GM10248 (cell line): ENCODE measurements around the gene ARHGEF6.

Experiments used
- CTCF ChIA-PET: fragments of 300-600 bp; sonication (Branson Sonifier 250); formaldehyde crosslinking; extraction: SDS; loops from one replicate; lab custom pipeline; 2021; ENCODE audit warnings: antibody characterized with exemption; lab: Yijun Ruan, JAX
- POLR2A ChIA-PET: fragments of 350-650 bp; sonication (Branson Sonifier 250); formaldehyde crosslinking; extraction: SDS; loops from one replicate; lab custom pipeline; 2020; ENCODE audit warnings: antibody characterized with exemption; lab: Yijun Ruan, JAX
- DNase-seq: peaks from one replicate; pipeline ENCODE4 v3.0.0; 2012; ENCODE audit errors: extremely low spot score
- TF ChIP-seq, protein P1 (sequence below): IDR thresholded peaks from 2 replicates; pipeline ENCODE4 v1.5.1; 2012; ENCODE audit warnings: mild to moderate bottlenecking, low read depth; ENCODE audit errors: extremely low read depth, missing control alignments, control extremely low read depth

The ARHGEF6 gene

DNA sequence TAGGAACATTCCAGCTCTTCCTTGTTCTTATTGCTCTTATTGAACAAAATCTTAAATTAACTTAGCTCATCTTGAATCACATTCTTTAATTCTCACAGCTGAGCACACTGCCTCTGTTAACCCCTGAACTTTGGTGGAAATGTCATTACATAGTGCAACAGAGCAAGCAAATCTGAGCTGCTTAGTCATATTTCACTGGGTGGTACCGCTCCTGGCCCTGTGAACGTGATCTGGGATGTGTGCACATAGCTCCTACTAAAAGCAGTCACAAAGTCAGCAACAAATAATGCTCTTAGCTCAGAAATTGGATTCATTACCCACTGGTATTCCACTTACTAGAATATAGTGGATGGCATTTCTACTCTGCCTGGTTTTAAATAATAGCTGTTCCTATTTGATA is 27.9 kb downstream of the ARHGEF6 start:
- ChIA-PET POLR2A (no interaction called here), CTCF (interaction anchor here (1.0 to 1.5 kb wide), 6 partner anchors 8 to 58 kb away, joined by 3 to 4 read pairs (median 3); no protein-coding TSS in a partner anchor)
- no peak for DNase-seq
- TF ChIP-seq, protein P1, sequence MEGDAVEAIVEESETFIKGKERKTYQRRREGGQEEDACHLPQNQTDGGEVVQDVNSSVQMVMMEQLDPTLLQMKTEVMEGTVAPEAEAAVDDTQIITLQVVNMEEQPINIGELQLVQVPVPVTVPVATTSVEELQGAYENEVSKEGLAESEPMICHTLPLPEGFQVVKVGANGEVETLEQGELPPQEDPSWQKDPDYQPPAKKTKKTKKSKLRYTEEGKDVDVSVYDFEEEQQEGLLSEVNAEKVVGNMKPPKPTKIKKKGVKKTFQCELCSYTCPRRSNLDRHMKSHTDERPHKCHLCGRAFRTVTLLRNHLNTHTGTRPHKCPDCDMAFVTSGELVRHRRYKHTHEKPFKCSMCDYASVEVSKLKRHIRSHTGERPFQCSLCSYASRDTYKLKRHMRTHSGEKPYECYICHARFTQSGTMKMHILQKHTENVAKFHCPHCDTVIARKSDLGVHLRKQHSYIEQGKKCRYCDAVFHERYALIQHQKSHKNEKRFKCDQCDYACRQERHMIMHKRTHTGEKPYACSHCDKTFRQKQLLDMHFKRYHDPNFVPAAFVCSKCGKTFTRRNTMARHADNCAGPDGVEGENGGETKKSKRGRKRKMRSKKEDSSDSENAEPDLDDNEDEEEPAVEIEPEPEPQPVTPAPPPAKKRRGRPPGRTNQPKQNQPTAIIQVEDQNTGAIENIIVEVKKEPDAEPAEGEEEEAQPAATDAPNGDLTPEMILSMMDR = no peak

DNA sequence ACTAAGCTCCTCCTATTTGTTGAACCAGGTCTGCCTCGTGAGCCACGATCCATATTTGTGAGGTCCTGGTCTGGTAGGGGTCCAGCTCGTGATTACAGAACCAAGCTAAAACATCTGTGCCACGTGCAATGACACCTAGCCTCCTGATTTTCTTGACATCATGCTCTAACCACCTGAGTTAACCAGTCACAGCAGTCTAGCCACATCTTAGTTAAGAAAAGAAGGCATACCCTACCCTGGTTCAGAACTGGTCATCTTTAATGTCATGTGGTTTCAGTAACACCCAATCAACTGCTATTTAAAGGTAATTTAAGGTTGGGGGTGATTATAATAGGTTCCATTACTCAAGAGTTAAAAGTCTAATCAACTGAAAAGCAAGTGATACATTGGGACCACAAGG is 28.4 kb downstream of the ARHGEF6 start:
- TF ChIP-seq, protein P1 = no peak
- POLR2A ChIA-PET = no interaction called here
- CTCF ChIA-PET = interaction anchor here (1.0 to 1.5 kb wide), 6 partner anchors 9 to 58 kb away, joined by 3 to 4 read pairs (median 3); no protein-coding TSS in a partner anchor
- DNase-seq = no peak

DNA sequence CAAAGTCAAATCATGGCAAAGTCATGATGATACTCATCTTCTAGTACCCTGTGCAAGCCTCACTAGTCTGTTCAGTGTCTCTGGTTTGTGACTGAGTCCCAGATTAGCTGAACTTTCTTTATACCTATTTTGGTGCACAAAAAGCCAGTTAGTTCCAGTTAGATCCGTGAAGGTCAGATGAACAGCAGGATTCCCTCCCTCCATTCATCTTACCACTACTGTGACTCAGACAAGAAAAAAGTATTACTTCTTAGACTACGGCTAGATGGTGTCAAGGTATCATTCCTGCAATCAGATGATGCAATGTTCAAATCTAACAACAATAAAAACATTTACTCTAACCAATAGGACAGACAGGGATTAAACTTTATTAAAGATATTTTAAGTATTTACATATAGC is 30.4 kb downstream of the ARHGEF6 start:
- CTCF ChIA-PET = interaction anchor here (1.0 kb wide), 1 partner anchor 10 kb away, joined by 3 read pairs; no protein-coding TSS in a partner anchor
- TF ChIP-seq, protein P1 = no peak
- POLR2A ChIA-PET = no interaction called here
- DNase-seq = no peak

DNA sequence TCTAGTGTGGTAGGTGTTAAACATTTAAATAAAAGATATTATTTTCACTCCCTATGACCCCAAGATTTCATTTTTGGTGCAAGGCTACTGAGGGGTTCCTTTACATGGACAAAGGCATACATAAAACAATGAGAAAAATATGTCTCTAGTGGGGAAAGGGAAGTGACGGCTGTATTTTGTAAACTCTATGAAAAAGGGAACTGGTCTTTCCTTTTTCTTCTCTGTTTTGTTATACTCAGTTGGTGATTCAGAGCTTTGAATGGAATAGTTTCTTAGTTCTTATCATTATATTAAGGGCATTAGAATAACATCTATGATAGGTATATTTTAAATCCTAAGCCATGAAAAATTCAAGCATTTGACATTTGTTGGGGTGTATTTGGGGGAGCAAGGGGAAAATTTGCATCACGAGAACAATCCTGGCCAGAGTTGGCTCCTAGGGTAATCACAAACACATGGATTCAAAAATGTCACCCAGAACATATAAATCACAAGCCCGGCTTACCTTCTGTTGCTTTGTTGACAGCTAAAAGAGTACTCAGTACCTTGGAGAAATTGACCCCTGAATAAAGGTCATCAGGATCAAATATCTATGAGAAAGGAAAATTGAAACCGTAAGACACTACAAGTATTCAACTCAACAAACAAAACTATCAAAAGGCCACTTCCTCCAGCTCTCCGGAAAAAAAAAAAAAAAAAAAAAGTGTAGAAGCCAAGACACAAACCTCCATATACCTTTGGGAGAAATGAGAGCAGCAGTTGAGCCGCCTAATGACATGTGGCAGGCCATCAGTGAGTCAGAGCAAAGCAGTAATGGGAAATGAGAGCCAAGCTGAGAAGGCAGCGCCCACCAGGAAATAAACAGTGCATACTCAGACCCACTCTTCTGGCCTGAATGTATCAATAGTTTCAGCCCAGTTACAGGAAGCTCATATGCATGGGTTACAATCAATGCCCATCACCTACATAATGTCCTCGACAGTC is 33.4 kb downstream of the ARHGEF6 start:
- ChIA-PET POLR2A (no interaction called here), CTCF (interaction anchor here (1.1 to 1.5 kb wide), 3 partner anchors 11 to 13 kb away, joined by 3 to 4 read pairs (median 4); no protein-coding TSS in a partner anchor)
- no peak for DNase-seq
- TF ChIP-seq, protein P1 = no peak

DNA sequence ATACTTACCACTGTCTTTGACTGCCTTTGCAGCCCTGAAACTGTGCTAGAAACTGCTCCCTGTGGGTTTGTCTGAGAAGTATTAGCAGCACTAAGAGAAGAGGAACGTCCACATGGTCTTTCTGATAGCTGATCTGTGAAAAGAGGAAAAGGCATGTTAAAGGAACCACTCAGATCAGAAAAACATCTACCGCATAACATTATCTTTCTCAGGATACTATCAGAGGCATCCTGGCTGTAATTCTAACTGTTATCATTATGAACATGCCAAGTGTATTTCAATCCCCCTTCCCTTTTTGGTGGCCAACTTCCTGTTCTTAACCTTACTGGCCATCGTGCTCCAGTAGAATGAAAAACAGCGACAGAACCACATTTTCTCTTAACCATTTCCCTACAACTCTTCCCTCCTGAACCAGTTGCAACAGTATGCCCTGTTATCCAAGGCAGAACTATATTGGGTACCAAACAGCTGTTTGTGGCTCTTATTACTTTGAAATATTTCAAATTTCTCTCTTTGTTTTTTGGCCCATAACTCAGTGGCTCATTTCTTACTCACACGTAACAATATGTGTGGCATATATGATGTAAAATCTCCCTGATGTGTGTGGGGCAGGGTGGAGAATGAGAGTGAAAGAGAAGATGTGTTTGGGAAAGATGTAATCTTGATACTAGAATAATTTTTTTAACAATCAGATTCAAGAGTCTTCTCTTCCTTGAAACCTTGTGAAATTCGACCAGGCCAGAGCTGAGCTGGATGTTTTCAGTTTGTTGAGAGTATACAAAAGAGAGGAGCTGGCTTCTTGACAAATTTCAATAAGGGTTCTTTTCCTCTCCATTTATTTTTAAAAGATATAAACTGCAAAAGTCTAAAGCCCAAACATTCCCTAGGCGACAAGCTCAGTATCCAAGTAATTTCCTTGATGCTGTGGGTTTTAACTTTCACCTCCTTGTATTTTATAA is 35.2 kb downstream of the ARHGEF6 start:
- TF ChIP-seq, protein P1 = no peak
- POLR2A ChIA-PET = no interaction called here
- CTCF ChIA-PET = interaction anchor here (1.1 to 1.5 kb wide), 3 partner anchors 13 to 180 kb away, joined by 3 to 4 read pairs (median 3); no protein-coding TSS in a partner anchor
- no peak for DNase-seq
